NT2/D1 (cell line): Measurements from ENCODE around the gene KCNN3.

ENCODE experiments used
- DNase-seq: peaks from one replicate; pipeline ENCODE4 v3.0.0-alpha.2; 2011; ENCODE audit warnings: low read depth, low spot score
- H3K27me3 ChIP-seq: 2 replicates; pipeline ENCODE4 v1.6.0; 2011; ENCODE audit warnings: mild to moderate bottlenecking; ENCODE audit not compliant: insufficient read length, insufficient read depth
- H3K36me3 ChIP-seq: 2 replicates; pipeline ENCODE4 v1.6.1; 2011; ENCODE audit warnings: mild to moderate bottlenecking, low read length, mixed read lengths; ENCODE audit not compliant: insufficient read depth, insufficient read length
- H3K4me1 ChIP-seq: 2 replicates; pipeline ENCODE4 v1.5.1; 2011; ENCODE audit not compliant: insufficient read depth, insufficient read length
- H3K4me3 ChIP-seq: 2 replicates; pipeline ENCODE4 v1.5.1; 2011; ENCODE audit warnings: low read depth; ENCODE audit not compliant: insufficient read length
- H3K9ac ChIP-seq: 2 replicates; pipeline ENCODE4 v1.6.0; 2011; ENCODE audit warnings: low read depth; ENCODE audit not compliant: insufficient read length
- H3K9me3 ChIP-seq: 2 replicates; pipeline ENCODE4 v1.5.1; 2011; ENCODE audit warnings: mild to moderate bottlenecking, low read length; ENCODE audit not compliant: insufficient read depth
- SUZ12 ChIP-seq: IDR thresholded peaks from 2 replicates; pipeline ENCODE4 v1.6.1; 2011; ENCODE audit not compliant: insufficient read length, insufficient read depth; ENCODE audit errors: extremely low read depth
- YY1 ChIP-seq: IDR thresholded peaks from 2 replicates; pipeline ENCODE4 v1.6.1; 2011; ENCODE audit not compliant: insufficient read length, insufficient read depth
- ZNF274 ChIP-seq: IDR thresholded peaks from 2 replicates; pipeline ENCODE4 v1.6.1; 2011; ENCODE audit warnings: mild to moderate bottlenecking, low read depth, low read length

KCNN3 gene

GRCh38 chr1:154669464-154670282 is 200.4 kb downstream of the KCNN3 start:
- H3K4me1 ChIP-seq: no peaks in the 10 kb centered on the region
- no peak overlapping the region for H3K4me3 ChIP-seq
- H3K9ac ChIP-seq: no peak overlapping the region
- DNase-seq: peak; percentile 89
- no peaks in the 10 kb centered on the region for H3K27me3 ChIP-seq
- no peaks in the 10 kb centered on the region; the same call in 1 of the 2 replicates for H3K9me3 ChIP-seq
- no peaks in the 10 kb centered on the region for H3K36me3 ChIP-seq
- TF ChIP-seq SUZ12 (no peak), YY1 (no peak), ZNF274 (no peak)

DNA sequence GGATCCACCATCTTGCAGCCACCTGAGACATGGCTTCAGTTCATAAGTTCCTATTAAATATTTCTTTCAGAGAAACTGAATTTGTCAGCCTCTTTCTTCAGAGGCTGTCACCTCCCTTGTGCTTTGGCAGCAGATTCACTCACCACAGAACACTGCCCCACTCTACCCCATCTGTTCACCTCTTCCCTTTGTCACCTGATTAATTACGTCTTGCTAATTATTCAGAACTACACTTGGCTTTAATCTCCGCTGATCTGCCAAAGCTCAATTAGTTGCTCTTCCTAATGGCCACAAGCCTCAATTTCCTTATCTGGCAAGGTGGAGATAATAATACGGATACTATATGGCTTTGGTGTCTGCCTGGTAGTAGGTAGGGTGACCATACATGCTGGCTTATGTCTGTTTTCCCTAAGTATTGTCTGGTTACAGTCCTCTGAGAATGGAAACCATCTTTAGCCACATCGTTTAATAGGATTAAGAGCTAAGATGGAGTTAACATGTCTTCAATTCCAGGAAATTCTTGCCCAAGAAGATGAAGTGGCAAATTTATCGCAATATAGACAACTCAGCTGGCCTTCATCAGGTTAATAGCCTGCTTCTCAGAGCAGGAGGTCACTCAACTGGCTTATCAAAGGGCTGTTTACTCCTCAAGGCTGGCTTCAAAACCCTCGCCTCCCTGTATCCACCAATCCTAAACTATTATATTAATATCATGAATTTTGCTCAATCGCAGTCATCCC is 203.9 kb downstream of the KCNN3 start:
- TF ChIP-seq ZNF274: no peak
- TF ChIP-seq YY1: no peak
- TF ChIP-seq SUZ12: no peak
- Histone ChIP-seq H3K4me1 (no peaks in the 10 kb centered on the region), H3K9ac (no peak overlapping the region), H3K4me3 (no peak overlapping the region), H3K27me3 (no peaks in the 10 kb centered on the region), H3K9me3 (no peaks in the 10 kb centered on the region), H3K36me3 (no peaks in the 10 kb centered on the region)
- DNase-seq: no peak

- H3K4me1 ChIP-seq: no peaks in the 10 kb centered on the region
- TF ChIP-seq SUZ12 (no peak), YY1 (no peak), ZNF274 (no peak)
These were observed 205.6 kb downstream of the KCNN3 start for GRCh38 chr1:154664331-154665002.

GRCh38 chr1:154663471-154664060 is 206.5 kb downstream of the KCNN3 start:
- Histone ChIP-seq H3K27me3 (no peaks in the 10 kb centered on the region), H3K9me3 (no peaks in the 10 kb centered on the region), H3K36me3 (no peaks in the 10 kb centered on the region), H3K4me3 (no peak overlapping the region), H3K4me1 (no peaks in the 10 kb centered on the region), H3K9ac (no peak overlapping the region)
- TF ChIP-seq YY1: no peak
- TF ChIP-seq ZNF274: no peak
- TF ChIP-seq SUZ12: no peak
- no peak for DNase-seq

More at GRCh38 chr1:154664331-154665002, 205.6 kb downstream of the KCNN3 start:
- H3K36me3 ChIP-seq: no peaks in the 10 kb centered on the region
- H3K4me3 ChIP-seq: no peak overlapping the region
- no peak overlapping the region for H3K9ac ChIP-seq
- no peak for DNase-seq
- H3K27me3 ChIP-seq: no peaks in the 10 kb centered on the region
- no peaks in the 10 kb centered on the region for H3K9me3 ChIP-seq

DNA sequence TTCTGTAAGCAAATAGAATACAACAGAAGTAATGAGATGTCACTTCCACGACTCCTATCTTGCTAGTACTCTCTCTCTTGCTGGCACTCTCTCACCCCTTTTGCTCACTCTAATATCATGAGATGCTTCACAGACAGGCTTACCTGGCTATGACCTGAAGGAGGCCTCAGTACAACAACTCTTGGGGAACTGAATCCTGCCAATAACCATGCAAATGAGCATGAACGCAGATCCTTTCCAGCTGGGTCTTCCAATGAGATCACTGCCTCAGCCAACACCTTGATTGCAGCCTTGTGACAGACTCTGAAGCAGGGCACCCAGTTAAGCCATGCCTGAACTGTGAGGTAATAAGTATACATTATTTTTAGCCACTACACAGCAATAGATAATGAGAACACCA is 209.0 kb downstream of the KCNN3 start:
- no peak for TF ChIP-seq YY1
- no peak for TF ChIP-seq ZNF274
- TF ChIP-seq SUZ12: no peak
- no peaks in the 10 kb centered on the region for H3K4me1 ChIP-seq
- H3K9ac ChIP-seq: no peak overlapping the region
- H3K36me3 ChIP-seq: no peaks in the 10 kb centered on the region
- no peaks in the 10 kb centered on the region for H3K9me3 ChIP-seq
- no peaks in the 10 kb centered on the region for H3K27me3 ChIP-seq
- no peak overlapping the region for H3K4me3 ChIP-seq
- no peak for DNase-seq

DNA sequence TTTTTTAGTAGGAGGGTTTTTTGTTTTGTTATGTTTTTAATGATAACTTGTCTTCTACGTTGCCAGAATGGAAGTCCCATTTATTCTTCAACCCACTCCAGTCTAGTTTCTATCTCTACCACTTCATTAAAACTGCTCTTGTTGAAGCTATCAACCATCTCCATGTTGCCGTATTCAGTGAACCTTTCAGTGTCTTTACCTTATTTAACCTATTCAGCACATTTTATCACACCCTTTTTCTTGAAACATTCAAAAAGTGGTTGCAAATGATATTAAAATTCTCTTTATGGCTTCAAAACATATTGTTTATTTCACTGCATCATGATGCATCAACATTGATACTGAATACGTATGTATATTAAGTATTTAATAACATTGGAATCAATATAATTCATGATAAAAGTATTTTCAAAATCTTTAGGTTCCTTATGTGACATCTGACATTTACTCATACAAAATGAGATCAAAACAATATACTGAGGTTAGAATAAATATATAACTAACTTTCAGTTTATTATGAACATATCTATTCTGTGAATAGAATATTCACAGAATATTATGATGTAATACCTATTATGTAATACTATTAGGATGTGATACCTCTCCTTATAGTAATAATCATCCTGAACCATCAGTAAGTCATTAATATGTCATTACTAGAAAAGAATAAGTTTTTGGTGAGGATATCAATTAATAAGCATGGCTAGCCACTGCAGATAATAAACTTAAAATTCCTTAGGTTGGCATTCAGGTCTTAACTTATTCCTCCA is 210.1 kb downstream of the KCNN3 start:
- no peak overlapping the region for H3K9ac ChIP-seq
- DNase-seq: no peak
- H3K36me3 ChIP-seq: no peaks in the 10 kb centered on the region
- H3K27me3 ChIP-seq: no peaks in the 10 kb centered on the region
- no peaks in the 10 kb centered on the region for H3K4me1 ChIP-seq
- TF ChIP-seq SUZ12: no peak
- TF ChIP-seq YY1: no peak
- TF ChIP-seq ZNF274: no peak
- no peak overlapping the region for H3K4me3 ChIP-seq
- H3K9me3 ChIP-seq: peaks cover 8% of the 10 kb centered on the region
